HCT116 (cell line): ENCODE measurements around the gene MIB2. TPM values are rescaled to one million over a fixed set of nuclear protein-coding genes. Genes with fewer than 3 reads are reported as not detected.
A peak's percentile ranks its signal among the peaks of the same experiment; 100 is the strongest.
"Not testable (repeated sequence)": the region's sequence is repeated elsewhere in the genome, so short reads cannot be mapped to it uniquely, and the experiment has no call there.

Source experiments
- ATAC-seq: fragments of 200-7000 bp; cut with Tn5 transposase; 2 replicates; pipeline ENCODE4 v1.9.1; 2020; ENCODE audit warnings: mild to moderate bottlenecking, moderate library complexity
- BruUV-seq: library from RNA; stranded (reverse); fragments of 400-500 nt; replicated peaks from 2 replicates; lab custom pipeline; 2021; lab: Mats Ljungman, UMichigan
- CTCF ChIA-PET: fragments of 300-600 bp; sonication (Branson Sonifier 250); formaldehyde crosslinking; loops from one replicate; lab custom pipeline; 2021; ENCODE audit warnings: antibody characterized with exemption; lab: Charles Lee
- POLR2A ChIA-PET: fragments of 300-600, 350-600 bp; sonication (Branson Sonifier 250); formaldehyde crosslinking; loops from one replicate; lab custom pipeline; 2021; ENCODE audit warnings: antibody characterized with exemption; lab: Charles Lee
- RAD21 ChIA-PET, 2 experiments: fragments of 300-600 bp; sonication (Branson Sonifier 250); formaldehyde crosslinking; loops; one replicate each; lab custom pipeline; 2023; ENCODE audit warnings: low total read pairs in 2 of 2; ENCODE audit not compliant: uncharacterized antibody in 2 of 2, unreplicated experiment in 2 of 2, low non-redundant PET in 1 of 2; lab: Charles Lee
- DNase-seq: peaks from one replicate; pipeline ENCODE4 v3.0.0-alpha.2; 2010; ENCODE audit warnings: low read depth, low spot score
- H2AFZ ChIP-seq: fragments of 200-600 bp; shearing (Covaris generic), sonication (generic); 2 replicates; pipeline ENCODE4 v1.6.1; 2017; ENCODE audit warnings: low read depth, mixed run types, mixed read lengths, antibody characterized with exemption, low read length; ENCODE audit not compliant: poor library complexity, severe bottlenecking
- H3K27ac ChIP-seq: 2 replicates; pipeline ENCODE4 v1.5.1; 2012; ENCODE audit warnings: low read depth, low read length
- H3K27me3 ChIP-seq: fragments of 200-600 bp; sonication (generic); 2 replicates; pipeline ENCODE4 v1.6.1; 2016; ENCODE audit warnings: mixed run types, low read length, mixed read lengths; ENCODE audit not compliant: insufficient read depth
- H3K36me3 ChIP-seq, 2 experiments: fragments of 200-500 bp in 1 of 2; fragments of 200-600 bp in 1 of 2; sonication (Bioruptor generic) in 1 of 2; sonication (generic) in 1 of 2; 2 replicates each; pipeline versions ENCODE4 v1.5.1 to v1.6.1; 2014 to 2016; ENCODE audit warnings: low read length in 2 of 2, inconsistent platforms in 1 of 2, mixed read lengths in 1 of 2, mixed run types in 1 of 2; ENCODE audit not compliant: insufficient read depth in 2 of 2, control insufficient read depth in 1 of 2
- H3K4me1 ChIP-seq, 2 experiments: fragments of 200-600 bp in 1 of 2; sonication (generic) in 1 of 2; 2 replicates each; pipeline versions ENCODE4 v1.5.1 to v1.6.1; 2012 to 2017; ENCODE audit warnings: low read length in 2 of 2, inconsistent platforms in 1 of 2, mild to moderate bottlenecking in 1 of 2, mixed read lengths in 1 of 2, mixed run types in 1 of 2, moderate library complexity in 1 of 2; ENCODE audit not compliant: insufficient read depth in 2 of 2, control insufficient read depth in 1 of 2
- H3K4me2 ChIP-seq: fragments of 200-600 bp; sonication (generic); 2 replicates; pipeline ENCODE4 v1.6.1; 2017; ENCODE audit warnings: mixed run types, low read length, mixed read lengths
- H3K4me3 ChIP-seq, 2 experiments: fragments of 200-600 bp in 1 of 2; sonication (generic) in 1 of 2; replicated peaks in 1 of 2; 2 replicates each; pipeline ENCODE4 v1.5.1; 2011 to 2016; ENCODE audit warnings: low read length in 2 of 2, control low read depth in 1 of 2, low read depth in 1 of 2, mild to moderate bottlenecking in 1 of 2, mixed read lengths in 1 of 2, mixed run types in 1 of 2
- H3K79me2 ChIP-seq: fragments of 200-600 bp; sonication (generic); 2 replicates; pipeline ENCODE4 v1.6.1; 2017; ENCODE audit warnings: mild to moderate bottlenecking, mixed run types, low read length, moderate library complexity, mixed read lengths; ENCODE audit not compliant: insufficient read depth
- H3K9ac ChIP-seq: fragments of 200-600 bp; sonication (generic); 2 replicates; pipeline ENCODE4 v1.6.1; 2016; ENCODE audit warnings: low read length, mixed read lengths
- H3K9me2 ChIP-seq: fragments of 200-600 bp; sonication (generic), shearing (Covaris generic); 2 replicates; pipeline ENCODE4 v1.6.1; 2017; ENCODE audit warnings: mixed run types, mild to moderate bottlenecking, moderate library complexity; ENCODE audit not compliant: insufficient read depth
- H3K9me3 ChIP-seq, 2 experiments: fragments of 200-500 bp in 1 of 2; fragments of 200-600 bp in 1 of 2; sonication (Bioruptor generic) in 1 of 2; sonication (generic) in 1 of 2; 2 replicates each; pipeline ENCODE4 v1.6.1; 2014 to 2017; ENCODE audit warnings: low read length in 2 of 2, mixed read lengths in 2 of 2, inconsistent platforms in 1 of 2, low read depth in 1 of 2, mild to moderate bottlenecking in 1 of 2, mixed run types in 1 of 2, moderate library complexity in 1 of 2; ENCODE audit not compliant: control insufficient read depth in 1 of 2, insufficient read depth in 1 of 2
- H4K20me1 ChIP-seq: fragments of 200-600 bp; sonication (generic), shearing (Covaris generic); 2 replicates; pipeline ENCODE4 v1.6.1; 2017; ENCODE audit warnings: mixed run types, mild to moderate bottlenecking, moderate library complexity; ENCODE audit not compliant: insufficient read depth
- intact Hi-C: fragments of 100-400 bp; cut with micrococcal nuclease; formaldehyde crosslinking; loops from 2 replicates; pipeline ENCODE4 v1.10.0; 2022
- total RNA-seq: library from RNA; stranded (reverse); gene quantifications from one replicate; pipeline ENCODE4 v1.2.1, GENCODE V29; 2021; ENCODE audit not compliant: unreplicated experiment

Gene MIB2
- total RNA-seq, 1 experiment from 2014 or later: 194 TPM

DNA sequence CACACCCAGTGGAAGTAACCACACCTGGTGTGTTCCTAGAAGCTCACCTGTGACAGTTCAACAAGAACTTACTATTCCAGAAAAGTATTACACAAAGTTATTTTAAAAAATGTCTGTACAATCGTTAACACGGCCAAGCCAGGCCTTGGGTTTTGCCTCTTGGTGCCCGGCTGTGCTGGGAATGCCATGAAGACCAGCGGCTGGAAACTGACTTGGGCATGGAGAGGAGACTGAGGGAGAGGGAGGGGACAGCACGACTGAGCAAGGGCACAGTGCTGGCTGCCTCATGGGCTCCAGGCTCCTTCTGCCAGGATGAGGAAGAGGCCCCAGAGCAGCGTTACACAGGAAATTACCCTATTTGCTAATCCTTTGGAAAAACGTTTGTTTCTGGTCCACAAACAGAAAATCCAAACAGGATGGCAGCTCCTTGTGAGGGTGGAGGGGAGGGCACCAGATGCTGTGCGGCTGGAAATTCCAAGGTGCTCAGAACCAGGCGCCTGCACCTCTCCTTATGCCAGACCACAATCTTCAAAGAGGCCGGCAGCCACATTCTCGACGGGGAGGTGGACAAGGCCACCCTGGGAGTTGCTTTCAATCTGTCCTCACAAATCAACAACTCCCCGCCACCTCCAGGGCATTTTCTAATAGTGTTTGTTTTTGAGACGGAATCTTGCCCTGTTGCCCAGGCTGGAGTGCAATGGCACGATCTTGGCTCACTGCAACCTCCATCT is 47.7 kb downstream of the MIB2 start:
- H3K36me3 ChIP-seq, H3K4me3 ChIP-seq, H3K27me3 ChIP-seq, H3K9ac ChIP-seq, intact Hi-C loops, H3K79me2 ChIP-seq, RAD21 ChIA-PET, H4K20me1 ChIP-seq, DNase-seq, H3K4me1 ChIP-seq, POLR2A ChIA-PET, H3K27ac ChIP-seq, ATAC-seq, H2AFZ ChIP-seq, H3K9me3 ChIP-seq, BruUV-seq, H3K9me2 ChIP-seq, CTCF ChIA-PET, H3K4me2 ChIP-seq: not testable (repeated sequence)

DNA sequence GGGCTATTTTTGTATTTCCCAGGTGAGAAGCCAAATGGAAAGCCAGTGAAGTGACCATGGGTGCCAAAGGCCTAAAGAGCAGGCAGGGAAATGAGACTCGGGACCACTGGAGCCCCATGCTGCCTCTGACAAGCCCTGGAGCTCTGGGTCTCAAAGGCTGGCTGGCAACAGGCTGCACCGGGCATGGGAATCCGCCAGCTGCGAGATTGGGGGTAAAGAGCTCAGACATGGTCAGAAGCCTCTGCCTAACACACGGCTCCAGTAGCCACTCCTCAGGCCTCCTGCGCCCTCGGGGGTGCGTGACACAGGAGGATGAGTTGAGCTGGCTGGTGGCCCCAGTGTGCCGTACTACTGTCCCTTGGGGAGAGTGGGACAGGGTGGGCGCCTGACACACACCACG is 49.0 kb downstream of the MIB2 start:
- BruUV-seq: TSS peak; percentile 17
- H3K27ac ChIP-seq, H3K4me2 ChIP-seq, intact Hi-C loops, H3K4me1 ChIP-seq, DNase-seq, H4K20me1 ChIP-seq, H3K27me3 ChIP-seq, H3K9me2 ChIP-seq, H3K36me3 ChIP-seq, H3K9me3 ChIP-seq, H2AFZ ChIP-seq, ATAC-seq, CTCF ChIA-PET, H3K9ac ChIP-seq, H3K4me3 ChIP-seq, RAD21 ChIA-PET, H3K79me2 ChIP-seq, POLR2A ChIA-PET: not testable (repeated sequence)
